ENCODE measurements around the gene LETMD1. TPM values are rescaled to one million over a fixed set of nuclear protein-coding genes. Genes with fewer than 3 reads are reported as not detected.

The LETMD1 gene
- 33.9 and 34.8 TPM in 2 replicates for total RNA-seq

GRCh38 chr12:51047655-51048540, at the start of gene LETMD1:
LETMD1 (plus strand) TSS chr12:51048327; CDS start chr12:51048357, 30 bp downstream.

GRCh38 chr12:51025836-51026638, 22.1 kb upstream of the LETMD1 start, which contains the start of gene SLC11A2:
SLC11A2 (minus strand) TSS chr12:51026384; CDS start chr12:51010728, 15,656 bp downstream.

GRCh38 chr12:51083126-51083833, 35.2 kb downstream of the LETMD1 start, which contains the start of gene CSRNP2:
CSRNP2 (minus strand) TSS chr12:51083596; CDS start chr12:51076561, 7,035 bp downstream.

Other genes starting within 250 kb of the LETMD1 start
- not detected in 2 replicates for gene TMPRSS12, start 205.4 kb upstream of the LETMD1 start, total RNA-seq
- gene HIGD1C, start 95.8 kb upstream of the LETMD1 start, total RNA-seq: not detected in 2 replicates
- gene SLC11A2, start 21.9 kb upstream of the LETMD1 start, total RNA-seq: 33.2 and 44.7 TPM in 2 replicates
- gene CSRNP2, start 35.3 kb downstream of the LETMD1 start, total RNA-seq: 13.1 and 15.9 TPM in 2 replicates
- gene TFCP2, start 124.8 kb downstream of the LETMD1 start, total RNA-seq: 7.9 and 8.6 TPM in 2 replicates
- 1.4 and 1.5 TPM in 2 replicates for gene POU6F1, start 169.7 kb downstream of the LETMD1 start, total RNA-seq
- 222 and 249 TPM in 2 replicates for gene DAZAP2, start 190.5 kb downstream of the LETMD1 start, total RNA-seq
- 9.9 and 24.7 TPM in 2 replicates for gene SMAGP, start 222.1 kb downstream of the LETMD1 start, total RNA-seq